ENCODE results near the gene CS. TPM values are rescaled to one million over a fixed set of nuclear protein-coding genes. Genes with fewer than 3 reads are reported as not detected.
"Not testable (repeated sequence)": the region's sequence is repeated elsewhere in the genome, so short reads cannot be mapped to it uniquely, and the experiment has no call there.

CS gene
- polyA plus RNA-seq, 1 experiment, result 167 TPM

- POLR2A ChIA-PET, result interaction anchor here (0.7 to 0.9 kb wide), 2 partner anchors 14 to 244 kb away, joined by 3 to 4 read pairs; partner anchors contain the start of gene CS
- CTCF ChIA-PET, result interaction anchor here (0.5 to 2.7 kb wide), 7 partner anchors 13 to 232 kb away, joined by 3 to 21 read pairs (median 5); partner anchors contain the start of gene PAN2
- no peak overlapping the region for H3K27ac ChIP-seq (ENCODE audit: low read depth, low read length)
- DNase-seq (ENCODE audit: low read depth, low spot score), result no peak
- no peaks in the 10 kb centered on the region for H3K9me3 ChIP-seq (ENCODE audit: control insufficient read depth, insufficient read depth, low read length)
- H3K4me3 ChIP-seq (ENCODE audit: low read depth, low read length), result no peak overlapping the region
- TF ChIP-seq CTCF (IDR thresholded peaks at IDR 0.05; ENCODE audit: low read depth, low read length), result no peak
- H3K27me3 ChIP-seq (ENCODE audit: control insufficient read depth, insufficient read depth, low read length), result no peaks in the 10 kb centered on the region
Observed at GRCh38 chr12:56286044-56286830, 13.9 kb downstream of the CS start.

- H3K27ac ChIP-seq (ENCODE audit: low read depth, low read length); POLR2A ChIA-PET; DNase-seq (ENCODE audit: low read depth, low spot score); CTCF ChIA-PET; H3K27me3 ChIP-seq (ENCODE audit: control insufficient read depth, insufficient read depth, low read length); H3K9me3 ChIP-seq (ENCODE audit: control insufficient read depth, insufficient read depth, low read length); H3K4me3 ChIP-seq (ENCODE audit: low read depth, low read length): not testable (repeated sequence)
Observed at GRCh38 chr12:56284263-56284662, 15.9 kb downstream of the CS start.

GRCh38 chr12:56282579-56282978 is 17.6 kb downstream of the CS start:
- DNase-seq (ENCODE audit: low read depth, low spot score), result no peak
- CTCF ChIA-PET, result no interaction called here
- no peak overlapping the region for H3K27ac ChIP-seq (ENCODE audit: low read depth, low read length)
- POLR2A ChIA-PET, result no interaction called here
- no peak for TF ChIP-seq CTCF (IDR thresholded peaks at IDR 0.05; ENCODE audit: low read depth, low read length)
- H3K27me3 ChIP-seq (ENCODE audit: control insufficient read depth, insufficient read depth, low read length), result no peaks in the 10 kb centered on the region
- no peaks in the 10 kb centered on the region for H3K9me3 ChIP-seq (ENCODE audit: control insufficient read depth, insufficient read depth, low read length)
- no peak overlapping the region for H3K4me3 ChIP-seq (ENCODE audit: low read depth, low read length)

GRCh38 chr12:56282030-56282429 is 18.1 kb downstream of the CS start:
- TF ChIP-seq CTCF (IDR thresholded peaks at IDR 0.05; ENCODE audit: low read depth, low read length), result no peak
- ChIA-PET CTCF (no interaction called here), POLR2A (no interaction called here)
- Histone ChIP-seq H3K27me3 (ENCODE audit: control insufficient read depth, insufficient read depth, low read length) (no peaks in the 10 kb centered on the region), H3K27ac (ENCODE audit: low read depth, low read length) (no peak overlapping the region), H3K4me3 (ENCODE audit: low read depth, low read length) (no peak overlapping the region), H3K9me3 (ENCODE audit: control insufficient read depth, insufficient read depth, low read length) (no peaks in the 10 kb centered on the region)
- no peak for DNase-seq (ENCODE audit: low read depth, low spot score)

- POLR2A ChIA-PET, result interaction anchor here (0.6 kb wide), 1 partner anchor 40 kb away, joined by 9 read pairs; no protein-coding TSS in a partner anchor
- TF ChIP-seq CTCF (IDR thresholded peaks at IDR 0.05; ENCODE audit: low read depth, low read length), result no peak
- Histone ChIP-seq H3K27me3 (ENCODE audit: control insufficient read depth, insufficient read depth, low read length) (no peaks in the 10 kb centered on the region), H3K4me3 (ENCODE audit: low read depth, low read length) (no peak overlapping the region), H3K27ac (ENCODE audit: low read depth, low read length) (no peak overlapping the region), H3K9me3 (ENCODE audit: control insufficient read depth, insufficient read depth, low read length) (no peaks in the 10 kb centered on the region)
- no peak for DNase-seq (ENCODE audit: low read depth, low spot score)
- CTCF ChIA-PET, result no interaction called here
Observed at GRCh38 chr12:56280849-56281248, 19.3 kb downstream of the CS start.
